ENCODE data around the gene TDRD3. TPM values are rescaled to one million over a fixed set of nuclear protein-coding genes. Genes with fewer than 3 reads are reported as not detected.

Gene TDRD3
- polyA plus RNA-seq, 1 of the 3 experiments (the other 2 are of a cell fraction): 3.8 TPM

DNA sequence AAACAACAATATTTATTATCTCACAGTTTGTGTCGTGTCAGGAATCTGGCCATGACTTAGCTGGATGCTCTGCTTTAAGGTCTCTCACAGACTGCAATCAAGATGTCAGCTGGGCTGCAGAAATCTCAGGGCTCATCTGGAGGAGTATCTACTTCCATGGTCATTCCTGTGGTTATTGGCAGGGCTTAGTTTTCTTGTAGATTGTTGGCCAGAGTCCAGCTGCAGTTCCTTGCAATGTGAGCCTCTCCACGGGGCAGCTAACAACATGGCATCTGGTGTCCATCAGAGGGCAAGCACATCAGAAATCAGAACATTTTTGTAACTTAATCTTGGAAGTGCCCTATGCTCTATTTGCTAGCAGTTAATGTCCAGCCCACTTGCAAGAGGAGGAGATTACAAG is 45.7 kb upstream of the TDRD3 start (continued):
- TF ChIP-seq, protein P1, sequence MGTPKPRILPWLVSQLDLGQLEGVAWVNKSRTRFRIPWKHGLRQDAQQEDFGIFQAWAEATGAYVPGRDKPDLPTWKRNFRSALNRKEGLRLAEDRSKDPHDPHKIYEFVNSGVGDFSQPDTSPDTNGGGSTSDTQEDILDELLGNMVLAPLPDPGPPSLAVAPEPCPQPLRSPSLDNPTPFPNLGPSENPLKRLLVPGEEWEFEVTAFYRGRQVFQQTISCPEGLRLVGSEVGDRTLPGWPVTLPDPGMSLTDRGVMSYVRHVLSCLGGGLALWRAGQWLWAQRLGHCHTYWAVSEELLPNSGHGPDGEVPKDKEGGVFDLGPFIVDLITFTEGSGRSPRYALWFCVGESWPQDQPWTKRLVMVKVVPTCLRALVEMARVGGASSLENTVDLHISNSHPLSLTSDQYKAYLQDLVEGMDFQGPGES (IDR thresholded peaks at IDR 0.05; ENCODE audit: low read depth, low read length): no peak
- peak; percentile 98 for TF ChIP-seq NFIC (IDR thresholded peaks at IDR 0.05; ENCODE audit: borderline replicate concordance)
- no peak for TF ChIP-seq MEF2A (IDR thresholded peaks at IDR 0.05; ENCODE audit: borderline replicate concordance, low read depth)
- TF ChIP-seq SIN3A (IDR thresholded peaks at IDR 0.05; ENCODE audit: borderline replicate concordance, low read depth, low read length): no peak
- TF ChIP-seq JUND (IDR thresholded peaks at IDR 0.05): peak; percentile 35
- TF ChIP-seq, protein P2, sequence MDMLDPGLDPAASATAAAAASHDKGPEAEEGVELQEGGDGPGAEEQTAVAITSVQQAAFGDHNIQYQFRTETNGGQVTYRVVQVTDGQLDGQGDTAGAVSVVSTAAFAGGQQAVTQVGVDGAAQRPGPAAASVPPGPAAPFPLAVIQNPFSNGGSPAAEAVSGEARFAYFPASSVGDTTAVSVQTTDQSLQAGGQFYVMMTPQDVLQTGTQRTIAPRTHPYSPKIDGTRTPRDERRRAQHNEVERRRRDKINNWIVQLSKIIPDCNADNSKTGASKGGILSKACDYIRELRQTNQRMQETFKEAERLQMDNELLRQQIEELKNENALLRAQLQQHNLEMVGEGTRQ (IDR thresholded peaks at IDR 0.05; ENCODE audit: borderline replicate concordance, low read depth, low read length): no peak
- peak; percentile 14; the same call in 1 of the 2 replicates for TF ChIP-seq FOSL2 (IDR thresholded peaks at IDR 0.05; ENCODE audit: borderline replicate concordance, low read depth)
- no peak for TF ChIP-seq RXRA (IDR thresholded peaks at IDR 0.05; ENCODE audit: borderline replicate concordance, low read depth)
- no peak for TF ChIP-seq CHD2 (IDR thresholded peaks at IDR 0.05; ENCODE audit: low read length, partially characterized antibody)
- TF ChIP-seq YY1 (IDR thresholded peaks at IDR 0.05; ENCODE audit: low read depth): no peak; the same call in 1 of the 2 replicates

DNA sequence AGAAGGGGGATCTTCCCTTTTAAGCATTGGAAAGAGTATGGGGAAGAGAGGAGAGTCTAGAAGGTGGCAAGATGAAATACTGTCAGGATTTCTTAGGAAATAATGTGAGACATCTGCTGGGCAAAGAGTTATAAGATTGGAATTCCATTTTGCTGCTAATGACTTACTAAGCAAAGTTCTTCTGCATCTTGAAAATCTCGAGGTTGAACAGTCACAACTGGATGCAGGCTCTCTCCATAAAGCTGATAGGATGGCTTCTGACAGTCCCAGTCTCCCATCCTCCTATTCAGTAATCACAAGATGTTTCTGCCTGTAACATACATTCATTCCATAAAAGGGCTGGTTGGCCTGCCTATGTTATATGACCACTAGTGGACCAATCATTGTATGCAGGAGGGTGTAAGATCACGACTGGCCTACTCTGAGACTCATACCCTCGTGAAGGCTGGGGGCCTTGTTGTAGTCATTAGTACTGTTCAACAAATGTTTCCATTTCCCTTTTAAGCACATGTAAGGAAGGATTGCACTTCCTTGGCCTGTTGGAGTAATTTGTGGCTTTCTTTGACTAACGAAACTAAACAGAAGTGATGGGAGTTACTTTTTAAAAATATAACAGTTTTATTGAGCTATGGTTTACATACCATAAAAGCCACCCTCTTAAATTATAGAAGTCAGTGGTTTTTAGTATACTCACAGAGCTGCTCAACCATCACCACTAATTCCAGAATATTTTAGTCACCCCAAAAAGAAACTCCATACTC is 45.0 kb upstream of the TDRD3 start:
- Histone ChIP-seq H3K27me3 (ENCODE audit: insufficient read depth) (no peaks in the 10 kb centered on the region), H3K4me1 (ENCODE audit: control insufficient read depth in 1 of 2, insufficient read depth in 2 of 2, low read depth in 1 of 2, low read length in 1 of 2) (peaks cover 0 to 13% of the 10 kb centered on the region in 2 experiments; a peak in 2 of 4 replicates), H3K4me3 (ENCODE audit: low read depth in 2 of 2, low read length in 1 of 2) (no peak overlapping the region), H3K79me2 (ENCODE audit: insufficient read depth) (no peaks in the 10 kb centered on the region), H3K9me3 (no peaks in the 10 kb centered on the region), H3K27ac (ENCODE audit: low read depth in 2 of 2, low read length in 1 of 2) (peak overlapping the region; percentile 36 to 62; a peak in 3 of 4 replicates), H3F3A (replicated peaks; ENCODE audit: insufficient read depth) (peaks cover 6% of the 10 kb centered on the region), H3K36me3 (replicated peaks in 1 of 2; ENCODE audit: control insufficient read depth in 1 of 2, insufficient read depth in 2 of 2, low read length in 1 of 2) (no peaks in the 10 kb centered on the region), H4K20me1 (ENCODE audit: insufficient read depth) (no peaks in the 10 kb centered on the region), H3K9ac (no peak overlapping the region), H3K4me2 (peak overlapping the region; percentile 31; the same call in 1 of the 2 replicates), H2AFZ (ENCODE audit: low read depth) (peak overlapping the region; percentile 31; the same call in 1 of the 2 replicates), H3K9me2 (no peaks in the 10 kb centered on the region)
- TF ChIP-seq, protein P3, sequence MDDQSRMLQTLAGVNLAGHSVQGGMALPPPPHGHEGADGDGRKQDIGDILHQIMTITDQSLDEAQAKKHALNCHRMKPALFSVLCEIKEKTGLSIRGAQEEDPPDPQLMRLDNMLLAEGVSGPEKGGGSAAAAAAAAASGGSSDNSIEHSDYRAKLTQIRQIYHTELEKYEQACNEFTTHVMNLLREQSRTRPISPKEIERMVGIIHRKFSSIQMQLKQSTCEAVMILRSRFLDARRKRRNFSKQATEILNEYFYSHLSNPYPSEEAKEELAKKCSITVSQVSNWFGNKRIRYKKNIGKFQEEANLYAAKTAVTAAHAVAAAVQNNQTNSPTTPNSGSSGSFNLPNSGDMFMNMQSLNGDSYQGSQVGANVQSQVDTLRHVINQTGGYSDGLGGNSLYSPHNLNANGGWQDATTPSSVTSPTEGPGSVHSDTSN (IDR thresholded peaks at IDR 0.05): 0 out of 2 replicates have a peak, but pooled peaks have one; percentile 9
- TF ChIP-seq FOXM1 (IDR thresholded peaks at IDR 0.05; ENCODE audit: low read depth): no peak
- POLR2A ChIA-PET: no interaction called here
- CTCF ChIA-PET: no interaction called here
- DNase-seq: no peak
- 58% methylated on average over 4 of the region's 4 CpGs for WGBS (ENCODE audit: low lambda C conversion rate)
